Osteoblast (primary cell): ENCODE data around the gene KCNN3. TPM values are rescaled to one million over a fixed set of nuclear protein-coding genes. Genes with fewer than 3 reads are reported as not detected.

Experiments
- DNase-seq: peaks from one replicate; pipeline ENCODE4 v3.0.0; 2011; ENCODE audit warnings: low spot score, mixed read lengths; ENCODE audit not compliant: insufficient read length; ENCODE audit errors: missing footprints
- H2AFZ ChIP-seq: 2 replicates; pipeline ENCODE4 v1.6.0; 2011; ENCODE audit warnings: mild to moderate bottlenecking, low read length
- H3K27ac ChIP-seq: 2 replicates; pipeline ENCODE4 v1.5.1; 2011; ENCODE audit warnings: mild to moderate bottlenecking, low read depth, low read length, moderate library complexity
- H3K27me3 ChIP-seq: 2 replicates; pipeline ENCODE4 v1.6.0; 2012; ENCODE audit warnings: mild to moderate bottlenecking, control low read depth, inconsistent platforms, low read length, moderate library complexity; ENCODE audit not compliant: insufficient read depth
- H3K36me3 ChIP-seq: 2 replicates; pipeline ENCODE4 v1.5.1; 2011; ENCODE audit warnings: mild to moderate bottlenecking, low read length, control low read depth, moderate library complexity; ENCODE audit not compliant: insufficient read depth
- H3K4me1 ChIP-seq: 2 replicates; pipeline ENCODE4 v1.5.1; 2011; ENCODE audit warnings: mild to moderate bottlenecking, low read length, control low read depth, moderate library complexity; ENCODE audit not compliant: insufficient read depth
- H3K4me2 ChIP-seq: 2 replicates; pipeline ENCODE4 v1.6.0; 2011; ENCODE audit warnings: mild to moderate bottlenecking, low read length; ENCODE audit not compliant: insufficient read depth
- H3K4me3 ChIP-seq: fragments of 200-600 bp; sonication (generic); 3 replicates; pipeline ENCODE4 v1.5.1; 2012; ENCODE audit warnings: mild to moderate bottlenecking, low read length, inconsistent platforms; ENCODE audit not compliant: insufficient read depth
- H3K79me2 ChIP-seq: 2 replicates; pipeline ENCODE4 v1.6.0; 2012; ENCODE audit warnings: mild to moderate bottlenecking, low read length, control low read depth, inconsistent platforms; ENCODE audit not compliant: insufficient read depth
- H3K9me3 ChIP-seq: 2 replicates; pipeline ENCODE4 v1.5.1; 2011; ENCODE audit warnings: low read depth, low read length, control low read depth
- H4K20me1 ChIP-seq: 2 replicates; pipeline ENCODE4 v1.6.0; 2012; ENCODE audit warnings: mild to moderate bottlenecking, low read length, control low read depth; ENCODE audit not compliant: insufficient read depth
- CTCF ChIP-seq: IDR thresholded peaks from 2 replicates; pipeline ENCODE4 v1.5.1; 2011; ENCODE audit warnings: mild to moderate bottlenecking, low read depth, low read length, moderate library complexity; ENCODE audit errors: extremely low read depth
- total RNA-seq: library from RNA; depleted of rRNA; stranded (reverse); fragments of >200 nt; gene quantifications from 2 replicates; pipeline ENCODE4 v1.2.3, GENCODE V29; 2012

The KCNN3 gene
- total RNA-seq, 1 donor, result under 0.01 TPM

GRCh38 chr1:154807048-154807591 is 63.0 kb downstream of the KCNN3 start:
- no peak overlapping the region for H3K4me2 ChIP-seq
- no peak for DNase-seq
- no peak overlapping the region for H3K4me3 ChIP-seq
- H3K27ac ChIP-seq, result no peak overlapping the region
- H3K79me2 ChIP-seq, result no peaks in the 10 kb centered on the region
- H4K20me1 ChIP-seq, result no peaks in the 10 kb centered on the region
- no peak for TF ChIP-seq CTCF
- H2AFZ ChIP-seq, result no peak overlapping the region
- H3K4me1 ChIP-seq, result no peaks in the 10 kb centered on the region
- H3K27me3 ChIP-seq, result peaks cover 61% of the 10 kb centered on the region
- no peaks in the 10 kb centered on the region for H3K36me3 ChIP-seq
- H3K9me3 ChIP-seq, result no peaks in the 10 kb centered on the region

DNA sequence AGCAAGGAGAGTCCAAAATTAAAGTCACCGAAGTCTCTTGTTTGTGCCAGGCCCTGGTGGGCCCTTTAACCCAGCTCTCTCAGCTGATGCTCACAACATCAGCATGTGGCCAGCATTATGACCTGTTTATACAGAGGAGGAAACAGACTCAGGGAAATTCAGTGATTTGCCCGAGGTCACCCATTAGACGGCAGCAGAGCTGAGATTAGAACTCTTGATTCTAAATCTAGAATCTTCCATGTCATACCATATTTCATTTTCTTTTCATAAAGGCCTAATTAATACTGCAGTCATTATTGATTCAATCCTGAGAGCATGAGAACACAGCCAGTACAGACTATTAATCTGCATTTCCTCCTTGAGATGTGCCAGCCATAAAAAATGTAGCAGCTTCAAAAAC is 63.7 kb downstream of the KCNN3 start:
- Histone ChIP-seq H3K4me3 (no peak overlapping the region), H2AFZ (no peak overlapping the region), H3K9me3 (no peaks in the 10 kb centered on the region), H3K4me1 (no peaks in the 10 kb centered on the region), H3K27ac (no peak overlapping the region), H3K4me2 (no peak overlapping the region), H3K36me3 (no peaks in the 10 kb centered on the region), H3K27me3 (peaks cover 69% of the 10 kb centered on the region), H3K79me2 (no peaks in the 10 kb centered on the region), H4K20me1 (no peaks in the 10 kb centered on the region)
- no peak for DNase-seq
- no peak for TF ChIP-seq CTCF

GRCh38 chr1:154802982-154803920 is 66.8 kb downstream of the KCNN3 start:
- H4K20me1 ChIP-seq, result no peaks in the 10 kb centered on the region
- no peak overlapping the region for H3K27ac ChIP-seq
- H2AFZ ChIP-seq, result no peak overlapping the region
- H3K27me3 ChIP-seq, result peaks cover 59% of the 10 kb centered on the region
- no peak for DNase-seq
- H3K9me3 ChIP-seq, result no peaks in the 10 kb centered on the region
- no peak for TF ChIP-seq CTCF
- H3K4me2 ChIP-seq, result no peak overlapping the region
- no peak overlapping the region for H3K4me3 ChIP-seq
- no peaks in the 10 kb centered on the region for H3K79me2 ChIP-seq
- H3K4me1 ChIP-seq, result no peaks in the 10 kb centered on the region
- H3K36me3 ChIP-seq, result no peaks in the 10 kb centered on the region

- H3K4me3 ChIP-seq, result no peak overlapping the region
- H2AFZ ChIP-seq, result no peak overlapping the region
- H3K27me3 ChIP-seq, result peaks cover 51% of the 10 kb centered on the region
- H3K4me2 ChIP-seq, result no peak overlapping the region
- no peaks in the 10 kb centered on the region for H4K20me1 ChIP-seq
- H3K36me3 ChIP-seq, result no peaks in the 10 kb centered on the region
- no peaks in the 10 kb centered on the region for H3K9me3 ChIP-seq
- no peak for DNase-seq
- TF ChIP-seq CTCF, result no peak
- H3K4me1 ChIP-seq, result no peaks in the 10 kb centered on the region
- no peak overlapping the region for H3K27ac ChIP-seq
- no peaks in the 10 kb centered on the region for H3K79me2 ChIP-seq
These were observed 67.6 kb downstream of the KCNN3 start for GRCh38 chr1:154802336-154802969.
